ENCODE data around the gene CLDN7. TPM values are rescaled to one million over a fixed set of nuclear protein-coding genes. Genes with fewer than 3 reads are reported as not detected.

The CLDN7 gene
- total RNA-seq, 2 donors from 2014 or later: 142 to 149 TPM

GRCh38 chr17:7263801-7264078 is 1.5 kb upstream of the CLDN7 start:
- WGBS, 2 experiments (ENCODE audit: insufficient coverage in 1 of 2, insufficient read length in 1 of 2): 67 to 70% methylated on average over 4 of the region's 4 CpGs
- peak overlapping the region; percentile 73 for H3K4me3 ChIP-seq (ENCODE audit: low read length)
- no peak for TF ChIP-seq CTCF (conservative IDR thresholded peaks at IDR 0.05)
- H3K9ac ChIP-seq (ENCODE audit: extremely low read depth, low read length, poor library complexity, severe bottlenecking): no peak overlapping the region
- Mint-ChIP-seq H3K4me1 (peaks cover 12% of the 10 kb centered on the region), H3K27ac (peak overlapping the region; percentile 95), H3K9me3 (no peaks in the 10 kb centered on the region), H3K27me3 (ENCODE audit: insufficient read depth) (no peaks in the 10 kb centered on the region), H3K36me3 (ENCODE audit: low read depth) (peaks cover 10% of the 10 kb centered on the region), H3K4me3 (peak overlapping the region; percentile 98)
- peaks cover 9% of the 10 kb centered on the region for H3K36me3 ChIP-seq (ENCODE audit: control insufficient read depth, insufficient read depth, low read length)
- no peak for DNase-seq
- no peak overlapping the region for H3K27ac ChIP-seq (ENCODE audit: low read depth, low read length)
- no peaks in the 10 kb centered on the region for H3K4me1 ChIP-seq (ENCODE audit: control insufficient read depth, insufficient read depth, low read length)
- H3K9me3 ChIP-seq (ENCODE audit: control insufficient read depth, low read length): no peaks in the 10 kb centered on the region
- H3K27me3 ChIP-seq (ENCODE audit: control insufficient read depth, insufficient read depth, low read length, poor library complexity, severe bottlenecking): peaks cover 36% of the 10 kb centered on the region

- peak overlapping the region; percentile 98 for H3K4me3 Mint-ChIP-seq
- peak overlapping the region; percentile 73 for H3K4me3 ChIP-seq (ENCODE audit: low read length)
- DNase-seq: peak; percentile 98
- no peaks in the 10 kb centered on the region for H3K9me3 ChIP-seq (ENCODE audit: control insufficient read depth, low read length)
- H3K9me3 Mint-ChIP-seq: no peaks in the 10 kb centered on the region
- peaks cover 12% of the 10 kb centered on the region for H3K4me1 Mint-ChIP-seq
- no peaks in the 10 kb centered on the region for H3K27me3 Mint-ChIP-seq (ENCODE audit: insufficient read depth)
- peak overlapping the region; percentile 95 for H3K27ac Mint-ChIP-seq
- H3K36me3 Mint-ChIP-seq (ENCODE audit: low read depth): peaks cover 14% of the 10 kb centered on the region
- no peak for TF ChIP-seq CTCF (conservative IDR thresholded peaks at IDR 0.05)
- 20 to 33% methylated on average over 14 to 23 of the region's 26 CpGs for WGBS, 2 experiments (ENCODE audit: insufficient coverage in 1 of 2, insufficient read length in 1 of 2)
- H3K27ac ChIP-seq (ENCODE audit: low read depth, low read length): no peak overlapping the region
- no peaks in the 10 kb centered on the region for H3K4me1 ChIP-seq (ENCODE audit: control insufficient read depth, insufficient read depth, low read length)
- H3K27me3 ChIP-seq (ENCODE audit: control insufficient read depth, insufficient read depth, low read length, poor library complexity, severe bottlenecking): peaks cover 36% of the 10 kb centered on the region
- H3K9ac ChIP-seq (ENCODE audit: extremely low read depth, low read length, poor library complexity, severe bottlenecking): peak overlapping the region; percentile 4
- H3K36me3 ChIP-seq (ENCODE audit: control insufficient read depth, insufficient read depth, low read length): peaks cover 14% of the 10 kb centered on the region
These were observed 890 bp upstream of the CLDN7 start for GRCh38 chr17:7262935-7263800.

GRCh38 chr17:7261379-7262191 is 693 bp downstream of the CLDN7 start:
- no peak for TF ChIP-seq CTCF (conservative IDR thresholded peaks at IDR 0.05)
- Histone ChIP-seq H3K27me3 (ENCODE audit: control insufficient read depth, insufficient read depth, low read length, poor library complexity, severe bottlenecking) (peaks cover 36% of the 10 kb centered on the region), H3K9ac (ENCODE audit: extremely low read depth, low read length, poor library complexity, severe bottlenecking) (peak overlapping the region; percentile 68), H3K4me3 (ENCODE audit: low read length) (peak overlapping the region; percentile 73), H3K36me3 (ENCODE audit: control insufficient read depth, insufficient read depth, low read length) (peaks cover 17% of the 10 kb centered on the region), H3K27ac (ENCODE audit: low read depth, low read length) (no peak overlapping the region), H3K4me1 (ENCODE audit: control insufficient read depth, insufficient read depth, low read length) (no peaks in the 10 kb centered on the region), H3K9me3 (ENCODE audit: control insufficient read depth, low read length) (no peaks in the 10 kb centered on the region)
- Mint-ChIP-seq H3K4me3 (peak overlapping the region; percentile 98), H3K36me3 (ENCODE audit: low read depth) (peaks cover 21% of the 10 kb centered on the region), H3K4me1 (peaks cover 12% of the 10 kb centered on the region), H3K9me3 (no peaks in the 10 kb centered on the region), H3K27ac (peak overlapping the region; percentile 97), H3K27me3 (ENCODE audit: insufficient read depth) (no peaks in the 10 kb centered on the region)
- 10 to 27% methylated on average over 21 to 71 of the region's 71 CpGs for WGBS, 2 experiments (ENCODE audit: insufficient coverage in 1 of 2, insufficient read length in 1 of 2)
- DNase-seq: peak; percentile 79
